Neural progenitor cell (in vitro differentiated cells): ENCODE results near the gene MGME1.

Source experiments
- CTCF ChIP-seq: fragments of 200-600 bp; sonication (generic); IDR thresholded peaks from 2 replicates; pipeline ENCODE4 v1.5.1; 2017; ENCODE audit warnings: antibody characterized with exemption, mild to moderate bottlenecking
- EZH2phosphoT487 ChIP-seq: fragments of 200-600 bp; sonication (generic); IDR thresholded peaks from 2 replicates; pipeline ENCODE4 v1.6.1; 2017; ENCODE audit warnings: antibody characterized with exemption

- TF ChIP-seq CTCF, result no peak
- no peak for TF ChIP-seq EZH2phosphoT487
Measured at GRCh38 chr20:17925940-17926300, 42.9 kb upstream of the MGME1 start.
